ENCODE data around the gene CAMSAP3.

Gene CAMSAP3, protein sequence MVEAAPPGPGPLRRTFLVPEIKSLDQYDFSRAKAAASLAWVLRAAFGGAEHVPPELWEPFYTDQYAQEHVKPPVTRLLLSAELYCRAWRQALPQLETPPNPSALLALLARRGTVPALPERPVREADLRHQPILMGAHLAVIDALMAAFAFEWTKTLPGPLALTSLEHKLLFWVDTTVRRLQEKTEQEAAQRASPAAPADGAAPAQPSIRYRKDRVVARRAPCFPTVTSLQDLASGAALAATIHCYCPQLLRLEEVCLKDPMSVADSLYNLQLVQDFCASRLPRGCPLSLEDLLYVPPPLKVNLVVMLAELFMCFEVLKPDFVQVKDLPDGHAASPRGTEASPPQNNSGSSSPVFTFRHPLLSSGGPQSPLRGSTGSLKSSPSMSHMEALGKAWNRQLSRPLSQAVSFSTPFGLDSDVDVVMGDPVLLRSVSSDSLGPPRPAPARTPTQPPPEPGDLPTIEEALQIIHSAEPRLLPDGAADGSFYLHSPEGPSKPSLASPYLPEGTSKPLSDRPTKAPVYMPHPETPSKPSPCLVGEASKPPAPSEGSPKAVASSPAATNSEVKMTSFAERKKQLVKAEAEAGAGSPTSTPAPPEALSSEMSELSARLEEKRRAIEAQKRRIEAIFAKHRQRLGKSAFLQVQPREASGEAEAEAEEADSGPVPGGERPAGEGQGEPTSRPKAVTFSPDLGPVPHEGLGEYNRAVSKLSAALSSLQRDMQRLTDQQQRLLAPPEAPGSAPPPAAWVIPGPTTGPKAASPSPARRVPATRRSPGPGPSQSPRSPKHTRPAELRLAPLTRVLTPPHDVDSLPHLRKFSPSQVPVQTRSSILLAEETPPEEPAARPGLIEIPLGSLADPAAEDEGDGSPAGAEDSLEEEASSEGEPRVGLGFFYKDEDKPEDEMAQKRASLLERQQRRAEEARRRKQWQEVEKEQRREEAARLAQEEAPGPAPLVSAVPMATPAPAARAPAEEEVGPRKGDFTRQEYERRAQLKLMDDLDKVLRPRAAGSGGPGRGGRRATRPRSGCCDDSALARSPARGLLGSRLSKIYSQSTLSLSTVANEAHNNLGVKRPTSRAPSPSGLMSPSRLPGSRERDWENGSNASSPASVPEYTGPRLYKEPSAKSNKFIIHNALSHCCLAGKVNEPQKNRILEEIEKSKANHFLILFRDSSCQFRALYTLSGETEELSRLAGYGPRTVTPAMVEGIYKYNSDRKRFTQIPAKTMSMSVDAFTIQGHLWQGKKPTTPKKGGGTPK

DNA sequence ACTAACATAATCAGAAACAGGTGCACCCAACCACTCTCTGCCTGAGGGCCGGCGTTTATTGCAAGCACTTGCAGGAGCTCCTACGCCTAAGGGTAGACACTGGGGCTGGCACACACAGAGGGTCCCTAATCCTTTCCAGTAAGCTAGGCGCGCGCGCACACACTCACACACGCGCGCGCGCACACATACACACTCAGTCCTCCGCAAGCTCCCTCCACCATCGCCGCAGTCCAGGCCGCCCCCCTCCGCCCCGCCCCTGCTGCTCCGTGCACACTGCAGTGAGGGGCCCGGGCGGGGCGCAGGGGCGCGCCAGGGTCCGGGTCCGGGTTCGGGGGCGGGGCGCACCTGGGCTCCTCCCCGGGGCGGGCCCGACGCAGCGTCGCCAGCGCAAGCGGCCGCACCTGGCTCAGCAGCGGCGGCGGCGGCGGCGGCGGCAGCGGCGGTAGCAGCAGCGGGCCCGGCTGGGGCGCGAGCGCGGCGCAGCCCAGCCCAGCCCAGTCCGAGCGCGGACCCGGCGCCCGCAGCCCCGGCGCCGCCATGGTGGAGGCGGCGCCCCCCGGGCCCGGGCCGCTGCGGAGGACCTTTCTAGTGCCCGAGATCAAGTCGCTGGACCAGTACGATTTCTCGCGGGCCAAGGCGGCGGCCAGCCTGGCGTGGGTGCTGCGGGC lies at the start of gene CAMSAP3:
TSS of gene CAMSAP3 (plus strand) at position 398 of the 668 bp plus-strand sequence. CDS start at position 538, 140 bp downstream.
- H3K4me3 ChIP-seq (replicated peaks in 1 of 2; ENCODE audit: low read depth in 2 of 2, low read length in 2 of 2) = no peak within 1 kb of the TSS
- TF ChIP-seq, protein P1, sequence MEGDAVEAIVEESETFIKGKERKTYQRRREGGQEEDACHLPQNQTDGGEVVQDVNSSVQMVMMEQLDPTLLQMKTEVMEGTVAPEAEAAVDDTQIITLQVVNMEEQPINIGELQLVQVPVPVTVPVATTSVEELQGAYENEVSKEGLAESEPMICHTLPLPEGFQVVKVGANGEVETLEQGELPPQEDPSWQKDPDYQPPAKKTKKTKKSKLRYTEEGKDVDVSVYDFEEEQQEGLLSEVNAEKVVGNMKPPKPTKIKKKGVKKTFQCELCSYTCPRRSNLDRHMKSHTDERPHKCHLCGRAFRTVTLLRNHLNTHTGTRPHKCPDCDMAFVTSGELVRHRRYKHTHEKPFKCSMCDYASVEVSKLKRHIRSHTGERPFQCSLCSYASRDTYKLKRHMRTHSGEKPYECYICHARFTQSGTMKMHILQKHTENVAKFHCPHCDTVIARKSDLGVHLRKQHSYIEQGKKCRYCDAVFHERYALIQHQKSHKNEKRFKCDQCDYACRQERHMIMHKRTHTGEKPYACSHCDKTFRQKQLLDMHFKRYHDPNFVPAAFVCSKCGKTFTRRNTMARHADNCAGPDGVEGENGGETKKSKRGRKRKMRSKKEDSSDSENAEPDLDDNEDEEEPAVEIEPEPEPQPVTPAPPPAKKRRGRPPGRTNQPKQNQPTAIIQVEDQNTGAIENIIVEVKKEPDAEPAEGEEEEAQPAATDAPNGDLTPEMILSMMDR (IDR thresholded peaks at IDR 0.05; ENCODE audit: low read depth, low read length) = no peak
- no peak for DNase-seq (ENCODE audit: low read depth in 2 of 2)

DNA sequence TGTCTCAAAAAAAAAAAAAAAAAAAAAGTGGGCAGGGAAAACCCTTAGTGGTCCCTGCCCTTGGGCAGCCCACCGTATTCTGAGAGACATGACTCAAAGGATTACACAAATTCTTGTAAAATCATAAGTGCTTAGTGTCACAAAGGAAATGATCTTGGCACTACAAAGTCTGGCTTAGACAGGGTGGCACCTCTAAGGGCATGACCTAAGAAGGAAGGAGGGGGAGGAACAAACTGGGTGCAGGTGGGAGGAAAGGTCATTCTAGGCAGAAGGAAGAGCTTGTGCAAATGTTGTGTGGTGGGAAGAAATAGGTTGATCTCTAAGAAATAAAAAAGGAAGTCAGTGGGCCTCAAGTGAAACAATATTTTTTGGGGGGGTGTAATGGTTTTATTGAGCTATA lies 49.8 kb upstream of the CAMSAP3 start:
- no peak overlapping the region for H3K4me3 ChIP-seq (replicated peaks in 1 of 2; ENCODE audit: low read depth in 2 of 2, low read length in 2 of 2)
- TF ChIP-seq, protein P1 (IDR thresholded peaks at IDR 0.05; ENCODE audit: low read depth, low read length) = no peak
- no peak for DNase-seq (ENCODE audit: low read depth in 2 of 2)

DNA sequence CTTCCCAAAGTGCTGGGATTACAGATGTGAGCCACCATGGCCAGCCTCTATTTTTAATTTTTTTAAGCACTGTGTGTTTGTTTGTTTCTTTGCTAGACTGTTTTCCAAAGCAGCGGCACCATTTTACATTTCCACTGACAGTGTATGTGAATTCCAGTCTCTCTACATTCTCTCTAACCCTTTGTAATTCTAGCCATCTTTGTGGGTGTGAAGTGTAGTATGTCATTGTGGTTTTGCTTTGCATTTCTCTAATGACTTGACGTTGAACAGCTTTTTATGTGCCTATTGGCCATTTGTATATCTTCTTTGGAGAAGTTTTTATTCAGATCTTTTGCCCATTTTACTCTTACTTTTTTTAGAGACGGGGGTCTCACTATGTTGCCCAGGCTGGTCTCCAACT lies 48.5 kb upstream of the CAMSAP3 start:
- TF ChIP-seq, protein P1 (IDR thresholded peaks at IDR 0.05; ENCODE audit: low read depth, low read length) = no peak
- no peak for DNase-seq (ENCODE audit: low read depth in 2 of 2)
- H3K4me3 ChIP-seq (replicated peaks in 1 of 2; ENCODE audit: low read depth in 2 of 2, low read length in 2 of 2) = no peak overlapping the region

DNA sequence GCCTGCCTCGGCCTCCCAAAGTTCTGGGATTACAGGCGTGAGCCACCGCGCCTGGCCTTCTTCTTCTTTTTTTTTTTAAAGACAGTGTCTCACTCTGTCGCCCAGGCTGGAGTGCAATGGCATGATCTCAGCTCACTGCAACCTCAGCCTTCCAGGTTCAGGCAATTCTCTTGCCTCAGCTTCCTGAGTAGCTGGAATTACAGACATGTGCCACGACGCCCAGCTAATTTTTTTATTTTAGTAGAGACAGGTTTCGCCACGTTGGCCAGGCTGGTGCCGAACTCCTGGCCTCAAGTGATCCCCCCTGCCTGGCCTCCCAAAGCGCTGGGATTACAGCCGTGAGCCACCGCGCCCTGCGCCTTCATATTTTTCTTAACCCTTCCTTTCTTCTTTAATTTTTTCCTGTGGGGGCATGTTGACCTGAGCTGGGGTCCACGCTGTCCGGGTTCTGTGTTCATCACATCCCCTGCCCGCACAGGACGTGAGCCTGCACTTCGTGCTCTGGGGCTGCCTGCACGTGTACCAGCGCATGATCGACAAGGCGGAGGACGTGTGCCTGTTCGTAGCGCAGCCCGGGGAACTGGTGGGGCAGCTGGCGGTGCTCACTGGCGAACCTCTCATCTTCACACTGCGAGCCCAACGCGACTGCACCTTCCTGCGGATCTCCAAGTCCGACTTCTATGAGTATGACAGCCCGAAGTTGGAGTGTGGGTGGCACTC lies 46.1 kb upstream of the CAMSAP3 start:
- TF ChIP-seq, protein P1 (IDR thresholded peaks at IDR 0.05; ENCODE audit: low read depth, low read length) = no peak
- DNase-seq (ENCODE audit: low read depth in 2 of 2) = no peak
- H3K4me3 ChIP-seq (replicated peaks in 1 of 2; ENCODE audit: low read depth in 2 of 2, low read length in 2 of 2) = no peak overlapping the region

DNA sequence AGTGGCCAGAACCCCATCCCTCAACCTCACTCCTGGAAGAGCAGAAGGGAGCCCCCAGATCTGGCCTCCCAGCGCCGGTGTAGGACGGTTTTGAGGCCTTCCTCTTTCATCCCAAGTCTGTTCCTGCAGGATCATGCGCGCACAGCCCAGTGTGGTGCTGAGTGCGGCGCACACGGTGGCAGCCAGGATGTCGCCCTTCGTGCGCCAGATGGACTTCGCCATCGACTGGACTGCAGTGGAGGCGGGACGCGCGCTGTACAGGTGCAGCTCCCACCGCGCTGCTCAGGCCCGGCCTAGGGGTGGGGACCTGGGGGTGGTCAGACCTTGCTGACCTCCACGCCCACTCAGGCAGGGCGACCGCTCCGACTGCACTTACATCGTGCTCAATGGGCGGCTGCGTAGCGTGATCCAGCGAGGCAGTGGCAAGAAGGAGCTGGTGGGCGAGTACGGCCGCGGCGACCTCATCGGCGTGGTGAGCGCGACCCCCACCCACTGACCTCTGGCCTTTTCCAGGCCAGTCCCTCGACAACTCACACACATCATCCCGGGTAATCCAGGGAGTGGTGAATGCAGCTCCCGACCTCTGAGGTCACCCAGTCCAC lies 45.4 kb upstream of the CAMSAP3 start:
- no peak overlapping the region for H3K4me3 ChIP-seq (replicated peaks in 1 of 2; ENCODE audit: low read depth in 2 of 2, low read length in 2 of 2)
- no peak for DNase-seq (ENCODE audit: low read depth in 2 of 2)
- TF ChIP-seq, protein P1 (IDR thresholded peaks at IDR 0.05; ENCODE audit: low read depth, low read length) = no peak

Data from cardiac fibroblast (primary cell).